SK-N-SH treated with all-trans-retinoic acid at 6 μM for 48 hours (cell line): Measurements from ENCODE around the gene RFC2.

Source experiments
- ARNTL ChIP-seq: fragments of 450-650 bp; formaldehyde crosslinking; IDR thresholded peaks from 2 replicates; pipeline ENCODE4 v1.5.0; 2020; ENCODE audit warnings: low read depth, mild to moderate bottlenecking, moderate library complexity, borderline replicate concordance
- BACH2 ChIP-seq: fragments of 250-450 bp; sonication (Bioruptor Pico); IDR thresholded peaks from 2 replicates; pipeline ENCODE4 v1.9.0; 2021; ENCODE audit warnings: mild to moderate bottlenecking, borderline replicate concordance
- RARB ChIP-seq: fragments of 250-450 bp; sonication (Bioruptor Pico); IDR thresholded peaks from 2 replicates; pipeline ENCODE4 v1.8.0; 2021; ENCODE audit warnings: mild to moderate bottlenecking, moderate library complexity
- ZC3H10 ChIP-seq: fragments of 250-450 bp; sonication (Bioruptor Pico); IDR thresholded peaks from 2 replicates; pipeline ENCODE4 v1.5.1; 2021; ENCODE audit warnings: mild to moderate bottlenecking, moderate library complexity
- ZFP30 ChIP-seq: fragments of 450-650 bp; formaldehyde crosslinking; IDR thresholded peaks from 2 replicates; pipeline ENCODE4 v1.5.0; 2022; ENCODE audit warnings: mild to moderate bottlenecking, moderate library complexity
- ZNF70 ChIP-seq: fragments of 450-650 bp; formaldehyde crosslinking; IDR thresholded peaks from 2 replicates; pipeline ENCODE4 v1.5.0; 2020; ENCODE audit warnings: mild to moderate bottlenecking, moderate library complexity
- ZNF8 ChIP-seq: fragments of 450-650 bp; formaldehyde crosslinking; IDR thresholded peaks from 2 replicates; pipeline ENCODE4 v1.5.0; 2020; ENCODE audit warnings: mild to moderate bottlenecking, moderate library complexity

GRCh38 chr7:74282748-74283459, 28.7 kb upstream of the RFC2 start:
- no peak for TF ChIP-seq ZC3H10 (CRISPR knock-in tag)
- no peak for TF ChIP-seq ARNTL (CRISPR knock-in tag)
- no peak for TF ChIP-seq ZNF70 (CRISPR knock-in tag)
- TF ChIP-seq RARB (CRISPR knock-in tag), result no peak
- TF ChIP-seq BACH2 (CRISPR knock-in tag), result no peak
- TF ChIP-seq ZFP30 (CRISPR knock-in tag), result no peak
- no peak for TF ChIP-seq ZNF8
